Stimulated activated CD8-positive, alpha-beta memory T cell treated with anti-CD3 and anti-CD28 coated beads, Interleukin-7, amount 100 ng/mL, for 4 hours (primary cell): Measurements from ENCODE around the gene EFNB3.

Experiments
- DNase-seq, 2 donors: peaks; one replicate each; pipeline ENCODE4 v3.0.0-alpha.2; 2020; ENCODE audit warnings: low read depth in 2 of 2

The EFNB3 gene, protein sequence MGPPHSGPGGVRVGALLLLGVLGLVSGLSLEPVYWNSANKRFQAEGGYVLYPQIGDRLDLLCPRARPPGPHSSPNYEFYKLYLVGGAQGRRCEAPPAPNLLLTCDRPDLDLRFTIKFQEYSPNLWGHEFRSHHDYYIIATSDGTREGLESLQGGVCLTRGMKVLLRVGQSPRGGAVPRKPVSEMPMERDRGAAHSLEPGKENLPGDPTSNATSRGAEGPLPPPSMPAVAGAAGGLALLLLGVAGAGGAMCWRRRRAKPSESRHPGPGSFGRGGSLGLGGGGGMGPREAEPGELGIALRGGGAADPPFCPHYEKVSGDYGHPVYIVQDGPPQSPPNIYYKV

DNA sequence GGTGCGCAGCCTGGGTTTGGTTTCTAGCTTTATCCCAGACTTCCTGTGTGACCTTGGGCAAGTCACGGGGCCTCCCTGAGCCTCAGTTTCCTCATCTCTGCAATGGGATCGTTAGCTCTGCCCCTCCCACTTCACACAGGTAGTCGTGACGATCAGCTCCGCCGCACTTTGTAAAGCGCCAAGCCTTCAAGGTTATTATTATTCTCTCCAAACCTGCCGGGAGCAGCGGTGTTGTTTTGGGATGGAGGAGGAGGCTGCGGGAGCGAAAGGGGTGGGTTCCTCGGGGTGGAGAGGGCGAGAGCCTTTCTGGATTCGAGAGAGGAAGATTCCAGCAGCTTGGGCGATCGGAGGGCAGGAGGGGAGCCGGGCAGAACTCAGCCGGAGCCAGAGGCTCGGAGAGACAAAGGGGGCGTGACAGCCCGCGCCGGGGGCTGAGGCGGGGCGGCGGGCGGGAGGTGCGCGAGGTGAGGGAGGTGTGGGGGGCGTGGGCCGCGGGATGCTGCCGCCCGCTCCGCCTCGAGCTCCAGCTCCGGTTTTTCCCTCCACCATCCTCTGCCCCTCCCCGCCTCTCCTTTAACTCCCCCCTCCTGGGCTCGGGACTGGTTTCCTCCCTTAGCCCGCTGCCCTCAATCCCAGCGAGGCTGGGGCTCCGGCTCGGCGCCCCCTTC lies at the start of gene EFNB3:
EFNB3 (plus strand) TSS at position 602 of the 668 bp plus-strand sequence. CDS start 397 bp downstream, outside the sequence.
- peak in 1 of 2 donors; percentile 28 for DNase-seq

DNA sequence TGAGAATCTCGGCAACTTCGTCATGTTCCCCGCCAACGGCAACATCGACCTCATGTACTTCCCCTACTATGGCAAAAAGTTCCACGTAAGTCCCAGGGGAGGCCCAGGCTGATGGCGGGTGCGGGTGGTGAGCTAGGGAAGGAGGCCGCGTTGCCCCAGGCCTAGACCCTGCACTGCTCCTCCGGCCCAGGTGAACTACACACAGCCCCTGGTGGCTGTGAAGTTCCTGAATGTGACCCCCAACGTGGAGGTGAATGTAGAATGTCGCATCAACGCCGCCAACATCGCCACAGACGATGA lies 49.5 kb upstream of the EFNB3 start:
- no peak for DNase-seq

DNA sequence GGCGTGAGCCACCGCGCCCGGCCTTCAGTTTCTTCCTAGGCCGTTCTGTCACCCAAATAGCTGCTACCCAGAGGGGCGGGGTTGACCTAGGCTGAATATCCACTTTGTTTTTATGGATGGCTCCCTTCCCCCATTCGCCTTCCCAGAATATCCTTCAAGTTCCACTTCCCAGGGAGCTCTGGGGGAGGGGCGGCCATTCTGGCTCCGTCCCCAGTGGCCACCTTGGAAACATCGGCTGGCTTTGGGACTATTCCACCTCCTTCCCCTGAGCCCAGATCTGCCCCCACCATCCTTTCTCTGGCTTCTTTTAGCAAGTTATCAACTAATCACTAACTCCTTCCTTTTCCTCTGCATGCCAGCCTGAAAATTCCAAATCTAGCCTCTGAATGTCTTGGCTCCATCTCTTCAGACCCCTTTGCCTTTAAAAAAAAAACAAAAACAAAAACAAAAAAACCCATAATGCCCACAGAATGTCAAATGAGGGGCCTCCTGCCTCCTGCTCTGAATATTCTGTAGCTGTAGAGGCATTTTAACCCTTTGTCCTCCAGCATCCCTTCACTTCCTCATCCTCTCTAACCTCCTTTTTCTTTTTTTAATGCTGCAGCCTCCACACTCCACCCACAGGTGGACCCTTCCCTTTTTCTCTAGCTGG lies 47.9 kb upstream of the EFNB3 start:
- no peak for DNase-seq

DNA sequence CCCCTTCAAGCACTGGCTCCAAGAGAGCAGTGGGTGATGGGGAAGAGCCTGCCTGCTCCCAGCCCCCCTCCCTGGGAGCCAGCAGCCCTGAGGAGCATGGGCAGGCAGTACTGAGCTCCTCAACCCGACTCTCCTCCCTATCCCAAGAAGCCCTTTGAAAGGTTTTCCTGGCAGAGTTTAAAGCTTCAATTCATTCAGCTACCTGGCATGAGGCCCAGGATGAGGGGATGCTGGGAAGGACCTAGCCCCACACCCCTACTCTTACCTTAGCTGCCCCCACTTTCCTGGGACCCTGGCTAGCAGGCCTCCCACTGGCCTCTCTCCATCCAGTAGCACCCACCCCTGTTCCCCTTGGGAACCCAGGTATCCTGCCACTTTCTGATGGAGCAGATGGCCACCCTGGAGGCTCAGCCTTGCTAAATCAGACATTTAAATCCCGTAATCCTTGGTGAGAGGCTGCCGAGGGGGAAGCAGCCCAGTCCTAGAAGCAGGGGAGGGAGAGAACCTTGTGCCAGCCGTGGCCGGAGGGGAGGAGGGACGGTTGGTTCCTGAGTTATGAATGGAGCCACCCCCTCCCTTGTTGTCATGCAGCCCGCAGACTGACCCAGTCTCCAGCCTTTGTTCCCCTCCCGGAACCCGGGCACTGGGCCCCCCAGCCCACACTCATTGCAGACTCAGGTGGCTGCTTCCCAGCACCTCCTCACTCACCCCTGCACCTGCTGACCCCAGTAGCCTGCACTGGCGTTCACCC lies 37.2 kb upstream of the EFNB3 start:
- no peak for DNase-seq

DNA sequence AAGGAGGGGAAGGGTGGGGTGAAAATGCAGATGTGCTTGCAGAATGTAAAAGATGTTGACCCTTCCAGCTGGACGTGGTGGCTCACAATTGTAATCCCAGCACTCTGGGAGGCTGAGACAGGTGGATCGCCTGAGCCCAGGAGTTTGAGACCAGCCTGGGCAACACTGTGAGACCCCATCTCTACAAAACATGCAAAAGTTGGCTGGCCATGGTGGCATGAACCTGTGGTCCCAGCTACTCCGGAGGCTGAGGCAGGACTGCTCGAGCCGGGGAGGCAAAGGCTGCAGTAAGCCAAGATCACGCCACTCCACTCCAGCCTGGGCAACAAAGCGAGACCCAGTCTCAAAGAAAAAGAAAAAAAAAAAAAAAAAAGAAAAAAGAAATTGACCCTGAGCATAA lies 36.5 kb upstream of the EFNB3 start:
- DNase-seq: no peak

DNA sequence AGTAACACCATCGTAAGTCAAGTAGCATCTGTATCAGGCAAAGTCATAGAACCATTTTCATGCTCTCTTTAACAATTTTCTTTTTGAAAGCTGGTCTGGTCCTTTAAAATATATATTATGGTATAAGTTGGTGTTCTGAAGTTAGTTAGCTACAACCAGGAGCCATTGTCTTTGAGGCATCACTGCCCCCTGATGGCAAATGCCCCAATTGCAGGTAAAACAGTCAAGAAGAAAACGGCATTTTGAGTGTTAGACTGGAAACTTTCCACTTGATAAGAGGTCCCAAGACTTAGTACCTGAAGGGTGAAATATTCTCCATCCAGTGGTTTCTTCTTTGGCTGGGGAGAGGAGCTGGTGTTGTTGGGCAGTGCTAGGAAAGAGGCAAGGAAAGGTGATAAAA lies 31.8 kb upstream of the EFNB3 start:
- no peak for DNase-seq

DNA sequence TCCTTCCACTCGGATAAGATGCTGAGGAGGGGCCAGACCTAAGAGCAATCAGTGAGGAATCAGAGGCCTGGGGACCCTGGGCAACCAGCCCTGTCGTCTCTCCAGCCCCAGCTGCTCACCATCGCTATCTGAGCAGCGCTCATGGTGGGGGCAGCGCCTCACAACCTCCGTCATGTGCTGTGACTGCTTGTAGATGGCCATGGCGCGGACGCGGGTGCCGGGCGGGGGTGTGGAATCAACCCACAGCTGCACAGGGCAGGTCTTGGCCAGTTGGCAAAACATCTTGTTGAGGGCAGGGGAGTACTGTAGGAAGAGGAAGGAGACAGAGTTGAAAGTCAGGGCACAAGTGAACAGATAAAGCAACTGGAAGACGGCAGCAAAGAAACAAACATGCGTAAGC lies 30.1 kb upstream of the EFNB3 start:
- DNase-seq: no peak

DNA sequence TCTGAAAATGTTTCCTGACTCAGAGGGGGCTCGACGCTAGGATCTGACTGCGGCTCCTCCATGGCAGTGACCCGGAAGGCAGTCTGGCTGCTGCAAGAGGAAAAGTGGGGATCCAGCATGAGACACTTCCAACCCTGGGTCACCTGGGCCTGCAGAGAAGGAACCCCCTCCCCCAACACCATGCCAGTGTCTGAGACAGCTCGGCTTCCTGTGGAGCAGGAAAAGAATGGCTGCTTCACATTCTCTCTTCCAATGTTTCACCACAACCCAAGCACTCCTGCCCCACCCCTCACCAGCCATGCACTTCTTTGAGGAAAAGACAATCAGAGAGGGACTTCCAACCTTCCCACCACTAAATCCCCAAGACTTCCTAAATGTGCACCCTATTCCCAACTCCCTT lies 28.5 kb upstream of the EFNB3 start:
- DNase-seq: no peak

DNA sequence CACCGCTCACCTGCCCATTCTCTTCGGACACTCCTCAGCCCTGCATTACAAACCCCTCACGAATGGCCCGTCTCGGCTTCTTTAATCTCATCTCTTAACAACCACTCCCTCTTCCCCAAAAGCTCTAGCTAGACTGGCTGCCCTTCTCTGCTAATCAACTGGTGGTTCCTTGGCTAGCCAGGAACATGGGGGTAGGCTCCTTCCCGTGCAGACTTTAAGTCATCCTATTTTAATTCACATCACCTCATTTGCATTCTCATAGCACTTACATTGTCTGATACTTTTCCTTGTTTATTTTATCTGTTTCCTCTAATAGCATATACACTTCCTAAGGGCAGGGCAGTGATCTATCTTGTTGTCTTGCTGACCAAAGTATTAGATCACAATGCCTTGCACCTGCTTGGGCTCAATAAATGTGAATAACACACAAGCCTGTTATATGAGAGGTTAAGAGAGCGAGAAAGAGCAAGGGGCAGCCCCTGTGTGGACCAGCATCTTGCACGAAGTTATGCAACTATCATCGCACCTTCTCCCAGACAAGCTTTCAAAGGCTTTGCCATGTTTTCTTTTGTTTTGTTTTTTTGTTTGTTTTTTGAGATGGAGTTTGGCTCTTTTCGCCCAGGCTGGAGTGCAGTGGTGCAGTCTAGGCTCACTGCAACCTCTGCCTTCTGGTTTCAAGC lies 27.5 kb upstream of the EFNB3 start:
- no peak for DNase-seq

DNA sequence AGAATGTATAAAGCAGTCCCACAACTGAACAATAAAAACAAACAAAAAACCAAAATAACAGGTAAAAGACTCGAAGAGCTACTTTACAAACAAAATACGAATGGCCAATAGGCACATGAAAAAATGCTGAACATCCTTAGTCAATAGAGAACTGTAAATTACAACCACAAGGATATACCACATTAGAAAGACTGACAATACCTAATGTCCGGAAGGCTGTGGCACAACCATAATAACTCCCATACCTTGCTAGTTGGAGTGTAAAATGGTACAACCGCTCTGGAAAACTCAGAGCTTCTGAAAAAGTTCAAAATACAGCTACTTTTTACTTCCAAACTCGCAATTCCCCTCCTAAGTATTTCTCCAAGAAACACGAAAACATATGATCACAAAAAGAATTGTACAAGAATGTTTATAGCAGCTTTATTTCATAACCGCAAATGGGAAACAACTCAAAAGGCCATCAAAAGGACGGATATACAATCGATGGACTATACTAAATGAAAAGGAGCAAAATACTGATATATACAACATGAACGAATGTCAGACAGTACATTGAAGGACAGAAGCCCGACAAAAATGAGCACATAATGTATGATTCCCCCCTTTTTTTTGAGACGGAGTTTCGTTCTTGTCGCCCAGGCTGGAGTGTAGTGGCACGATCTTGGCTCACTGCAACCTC lies 20.0 kb upstream of the EFNB3 start:
- no peak for DNase-seq

DNA sequence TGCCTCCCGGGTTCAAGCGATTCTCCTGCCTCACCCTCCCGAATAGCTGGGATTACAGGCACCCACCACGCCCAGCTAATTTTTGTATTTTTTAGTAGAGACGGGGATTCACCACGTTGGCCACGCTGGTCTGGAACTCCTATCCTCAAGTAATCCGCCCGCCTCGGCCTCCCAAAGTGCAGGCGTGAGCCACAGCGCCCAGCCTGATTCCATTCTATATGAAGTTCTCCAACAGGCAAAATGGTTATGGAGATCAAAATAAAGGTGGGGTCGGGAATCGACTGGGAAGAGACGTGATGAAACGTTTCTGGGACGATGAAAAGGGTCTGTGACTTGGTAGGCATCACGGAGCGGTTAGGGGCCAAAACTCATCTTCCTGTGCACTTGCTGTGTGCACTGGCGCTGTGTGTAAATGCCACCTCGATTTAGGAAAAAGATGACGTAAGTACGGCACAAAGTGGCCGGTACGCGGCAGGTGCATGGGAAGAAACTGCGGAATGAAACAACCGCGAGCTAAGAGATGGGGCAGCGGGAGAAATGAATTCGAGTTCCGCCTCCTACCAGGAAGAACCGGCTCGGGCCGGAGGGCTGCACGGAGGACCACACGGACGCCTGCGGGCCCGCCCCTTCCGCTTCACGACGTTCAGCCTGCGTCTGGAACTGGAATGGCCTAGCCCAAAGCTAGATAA lies 19.3 kb upstream of the EFNB3 start:
- peak; percentile 78 to 86 for DNase-seq

DNA sequence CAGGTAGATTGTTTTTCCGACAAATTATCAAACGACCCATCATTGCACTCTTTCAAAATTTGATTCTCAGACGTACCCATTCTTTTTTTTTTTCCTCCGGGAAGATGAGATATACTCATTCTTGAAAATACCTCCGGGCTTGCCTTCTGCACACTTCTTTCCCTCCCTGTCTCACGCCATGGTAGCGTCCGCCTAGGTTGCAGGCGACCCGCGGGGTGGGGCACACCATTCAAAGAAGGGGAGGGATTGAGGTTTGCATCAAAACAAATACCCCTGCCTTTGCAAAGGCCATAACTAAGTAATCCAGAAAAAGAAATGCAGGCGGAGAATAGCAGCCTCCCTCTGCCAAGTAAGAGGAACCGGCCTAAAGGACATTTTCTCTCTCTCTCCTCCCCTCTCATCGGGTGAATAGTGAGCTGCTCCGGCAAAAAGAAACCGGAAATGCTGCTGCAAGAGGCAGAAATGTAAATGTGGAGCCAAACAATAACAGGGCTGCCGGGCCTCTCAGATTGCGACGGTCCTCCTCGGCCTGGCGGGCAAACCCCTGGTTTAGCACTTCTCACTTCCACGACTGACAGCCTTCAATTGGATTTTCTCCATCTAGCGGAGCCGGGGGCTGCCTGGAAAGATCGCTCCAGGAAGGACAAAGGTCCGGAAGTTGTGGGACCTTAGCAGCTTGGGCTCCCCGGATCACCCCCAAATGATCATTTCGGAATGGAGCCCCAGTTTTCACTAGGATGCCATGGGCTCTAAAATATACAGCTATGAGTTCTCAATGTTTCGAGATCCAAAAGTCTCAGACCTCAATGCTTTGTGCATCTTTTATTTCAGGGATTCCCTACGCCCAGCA lies 18.6 kb upstream of the EFNB3 start:
- DNase-seq: peak; percentile 60 to 68

DNA sequence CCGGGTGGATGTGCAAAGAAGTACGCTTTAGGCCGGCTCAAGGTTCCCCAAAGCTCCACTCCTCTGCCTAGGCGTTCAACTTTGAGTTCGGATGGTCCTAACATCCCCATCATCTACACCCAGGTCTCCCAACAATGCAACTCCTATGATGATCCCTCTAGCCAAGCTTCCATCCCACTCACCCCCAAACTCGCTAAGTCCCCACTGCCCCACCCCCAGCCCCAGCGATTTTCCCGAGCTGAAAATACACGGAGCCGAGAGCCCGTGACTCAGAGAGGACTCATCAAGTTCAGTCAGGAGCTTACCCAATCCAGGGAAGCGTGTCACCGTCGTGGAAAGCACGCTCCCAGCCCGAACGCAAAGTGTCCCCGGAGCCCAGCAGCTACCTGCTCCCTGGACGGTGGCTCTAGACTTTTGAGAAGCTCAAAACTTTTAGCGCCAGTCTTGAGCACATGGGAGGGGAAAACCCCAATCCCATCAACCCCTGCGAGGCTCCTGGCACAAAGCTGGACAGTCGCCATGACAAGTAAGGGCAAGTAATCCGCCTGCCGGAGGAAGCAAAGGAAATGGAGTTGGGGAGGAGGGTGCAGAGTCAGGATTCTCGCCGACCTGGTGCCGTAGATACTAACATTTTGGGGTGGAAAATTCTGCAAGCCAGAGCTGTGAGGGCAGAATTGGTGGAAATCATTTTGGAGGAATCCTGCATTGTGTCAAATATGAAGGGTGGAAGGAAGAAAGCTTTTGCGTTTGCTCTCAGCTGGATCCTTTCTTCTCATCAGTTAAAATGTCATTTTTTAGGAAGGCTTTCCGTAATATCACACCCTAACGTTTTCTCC lies 17.7 kb upstream of the EFNB3 start, which contains the start of gene TP53:
TP53 (minus strand) TSS at position 419 of the 836 bp plus-strand sequence. CDS start 10,896 bp downstream, outside the sequence.
- DNase-seq: peak; percentile 80 to 83

DNA sequence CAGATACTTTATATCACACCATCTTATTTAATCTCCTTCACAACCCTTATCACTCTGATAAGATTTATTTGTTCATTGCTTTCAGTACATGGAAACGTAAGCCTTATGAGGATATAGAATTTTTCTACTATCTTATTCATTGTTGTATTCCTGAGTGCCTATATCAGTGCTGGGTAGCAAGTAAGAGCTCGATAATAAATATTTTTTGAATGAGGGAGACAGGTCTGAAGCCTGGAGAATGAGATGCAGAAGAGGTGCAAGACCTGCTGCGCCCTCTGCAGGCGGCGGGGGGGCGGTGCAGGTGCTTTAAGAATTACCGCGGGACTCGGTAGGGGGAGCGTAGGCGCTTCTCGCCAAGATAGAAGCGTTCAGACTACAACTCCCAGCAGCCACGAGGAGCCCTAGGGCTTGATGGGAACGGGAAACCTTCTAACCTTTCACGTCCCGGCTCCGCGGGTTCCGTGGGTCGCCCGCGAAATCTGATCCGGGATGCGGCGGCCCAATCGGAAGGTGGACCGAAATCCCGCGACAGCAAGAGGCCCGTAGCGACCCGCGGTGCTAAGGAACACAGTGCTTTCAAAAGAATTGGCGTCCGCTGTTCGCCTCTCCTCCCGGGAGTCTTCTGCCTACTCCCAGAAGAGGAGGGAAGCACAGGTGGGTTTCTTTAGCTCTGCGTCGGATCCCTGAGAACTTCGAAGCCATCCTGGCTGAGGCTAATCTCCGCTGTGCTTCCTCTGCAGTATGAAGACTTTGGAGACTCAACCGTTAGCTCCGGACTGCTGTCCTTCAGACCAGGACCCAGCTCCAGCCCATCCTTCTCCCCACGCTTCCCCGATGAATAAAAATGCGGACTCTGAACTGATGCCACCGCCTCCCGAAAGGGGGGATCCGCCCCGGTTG lies 16.8 kb upstream of the EFNB3 start, which contains the start of gene WRAP53:
WRAP53 (plus strand) TSS at position 570 of the 900 bp plus-strand sequence; CDS start at position 742, 172 bp downstream.
- DNase-seq: peak; percentile 89 to 95

DNA sequence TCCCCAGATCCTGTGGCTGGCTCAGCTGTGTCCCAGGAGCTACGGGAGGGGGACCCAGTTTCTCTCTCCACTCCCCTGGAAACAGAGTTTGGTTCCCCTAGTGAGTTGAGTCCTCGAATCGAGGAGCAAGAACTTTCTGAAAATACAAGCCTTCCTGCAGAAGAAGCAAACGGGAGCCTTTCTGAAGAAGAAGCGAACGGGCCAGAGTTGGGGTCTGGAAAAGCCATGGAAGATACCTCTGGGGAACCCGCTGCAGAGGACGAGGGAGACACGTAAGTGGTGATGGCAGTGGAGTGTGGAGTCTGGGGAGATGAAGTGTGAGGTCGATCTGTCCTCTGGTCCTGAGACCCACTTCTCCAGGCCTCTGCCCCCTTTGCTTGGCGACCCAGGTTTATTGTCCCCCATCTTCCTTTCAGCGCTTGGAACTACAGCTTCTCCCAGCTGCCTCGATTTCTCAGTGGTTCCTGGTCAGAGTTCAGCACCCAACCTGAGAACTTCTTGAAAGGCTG lies 16.1 kb upstream of the EFNB3 start:
- no peak for DNase-seq

DNA sequence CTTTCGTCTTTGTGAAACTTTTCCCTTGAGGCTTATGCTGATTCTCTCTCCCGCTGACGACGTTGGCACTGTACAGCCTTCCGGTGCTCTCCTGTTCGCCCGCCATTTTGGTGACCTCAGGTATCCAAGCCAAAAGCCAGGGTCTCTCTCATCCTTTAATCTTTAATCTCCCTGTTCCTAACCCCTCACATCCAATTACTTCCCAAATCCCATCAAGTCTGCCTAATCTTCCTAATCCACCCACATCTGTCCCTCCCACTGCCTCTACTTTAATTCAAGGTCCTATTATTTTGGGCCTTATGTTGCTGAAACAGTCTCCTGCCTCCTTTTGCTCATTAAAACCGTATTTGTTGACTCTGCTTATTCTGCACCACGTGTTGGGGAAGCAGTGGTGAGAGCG lies 9.4 kb upstream of the EFNB3 start:
- DNase-seq: no peak
